CD14-positive monocyte (primary cell): ENCODE measurements around the gene SPTB. TPM values are rescaled to one million over a fixed set of nuclear protein-coding genes. Genes with fewer than 3 reads are reported as not detected.

Experiments used
- DNase-seq, 3 donors: peaks; one replicate each; pipeline ENCODE4 v3.0.0-alpha.2; 2011 to 2022
- H2AFZ ChIP-seq: 2 replicates; pipeline ENCODE4 v1.6.0; 2012; ENCODE audit warnings: mild to moderate bottlenecking, low read depth, low read length, inconsistent platforms; ENCODE audit not compliant: insufficient read depth, poor library complexity, severe bottlenecking
- H3K27ac ChIP-seq, 2 donors: 1 replicate in 1 of 2; 2 replicates in 1 of 2; pipeline ENCODE4 v1.5.1; 2012 to 2013; ENCODE audit warnings: low read length in 2 of 2, control low read depth in 1 of 2, inconsistent platforms in 1 of 2, low read depth in 1 of 2, mild to moderate bottlenecking in 1 of 2
- H3K27me3 ChIP-seq, 2 donors: one replicate each; pipeline versions ENCODE4 v1.6.0 to v1.6.1; 2011 to 2013; ENCODE audit warnings: low read length in 2 of 2; ENCODE audit not compliant: control insufficient read depth in 2 of 2, insufficient read depth in 2 of 2
- H3K36me3 ChIP-seq, 2 donors: replicated peaks in 1 of 2; 1 replicate in 1 of 2; 2 replicates in 1 of 2; pipeline versions ENCODE4 v1.5.1 to v1.6.1; 2012 to 2013; ENCODE audit warnings: low read length in 2 of 2, control low read depth in 1 of 2, inconsistent platforms in 1 of 2, mild to moderate bottlenecking in 1 of 2; ENCODE audit not compliant: insufficient read depth in 2 of 2, control insufficient read depth in 1 of 2
- H3K4me1 ChIP-seq, 2 donors: 1 replicate in 1 of 2; 2 replicates in 1 of 2; pipeline versions ENCODE4 v1.5.1 to v1.6.1; 2012 to 2013; ENCODE audit warnings: low read length in 2 of 2, control low read depth in 1 of 2, inconsistent platforms in 1 of 2, mild to moderate bottlenecking in 1 of 2, moderate library complexity in 1 of 2; ENCODE audit not compliant: insufficient read depth in 2 of 2, control insufficient read depth in 1 of 2
- H3K4me2 ChIP-seq: replicated peaks from 2 replicates; pipeline ENCODE3; 2012; ENCODE audit warnings: low read length, moderate library complexity, mild to moderate bottlenecking; ENCODE audit not compliant: poor library complexity, severe bottlenecking; ENCODE audit errors: extremely low read depth
- H3K4me3 ChIP-seq, 3 experiments: fragments of 200-600 bp in 1 of 3; sonication (generic) in 1 of 3; replicated peaks in 1 of 3; 1 replicate in 2 of 3; 2 replicates in 1 of 3; pipeline ENCODE4 v1.5.1; 2011 to 2013; ENCODE audit warnings: low read length in 3 of 3, mild to moderate bottlenecking in 3 of 3, control low read depth in 2 of 3, low read depth in 2 of 3, inconsistent platforms in 1 of 3, moderate library complexity in 1 of 3
- H3K79me2 ChIP-seq: 2 replicates; pipeline ENCODE4 v1.6.0; 2012; ENCODE audit warnings: mild to moderate bottlenecking, control low read depth, inconsistent platforms, low read length, moderate library complexity; ENCODE audit not compliant: insufficient read depth
- H3K9ac ChIP-seq: 2 replicates; pipeline ENCODE4 v1.6.0; 2017; ENCODE audit warnings: low read length, mild to moderate bottlenecking; ENCODE audit not compliant: insufficient read depth, poor library complexity, severe bottlenecking
- H3K9me3 ChIP-seq, 2 donors: replicated peaks in 1 of 2; 1 replicate in 1 of 2; 2 replicates in 1 of 2; pipeline versions ENCODE4 v1.5.1 to v1.6.1; 2012 to 2013; ENCODE audit warnings: low read length in 2 of 2, control low read depth in 1 of 2; ENCODE audit not compliant: control insufficient read depth in 1 of 2, insufficient read depth in 1 of 2
- H4K20me1 ChIP-seq: 2 replicates; pipeline ENCODE4 v1.6.0; 2012; ENCODE audit warnings: mild to moderate bottlenecking, low read length, control low read depth, moderate library complexity; ENCODE audit not compliant: insufficient read depth
- H3K27ac Mint-ChIP-seq, 7 donors: one replicate each; pipeline ENCODE4 v1.8.0; 2020; ENCODE audit warnings: mild to moderate bottlenecking in 7 of 7, mixed read lengths in 7 of 7, moderate library complexity in 6 of 7, inconsistent platforms in 2 of 7
- H3K27me3 Mint-ChIP-seq, 3 donors: one replicate each; pipeline ENCODE4 v1.8.0; 2021 to 2022; ENCODE audit warnings: low read depth in 3 of 3, mild to moderate bottlenecking in 3 of 3, mixed read lengths in 3 of 3, moderate library complexity in 3 of 3, inconsistent platforms in 1 of 3
- H3K36me3 Mint-ChIP-seq, 2 donors: one replicate each; pipeline ENCODE4 v1.8.0; 2020; ENCODE audit warnings: mixed read lengths in 2 of 2, inconsistent platforms in 1 of 2, mild to moderate bottlenecking in 1 of 2
- H3K4me1 Mint-ChIP-seq: one replicate; pipeline ENCODE4 v1.8.0; 2020; ENCODE audit warnings: mild to moderate bottlenecking, mixed read lengths
- H3K4me3 Mint-ChIP-seq, 2 donors: one replicate each; pipeline ENCODE4 v1.8.0; 2020; ENCODE audit warnings: mild to moderate bottlenecking in 2 of 2, mixed read lengths in 2 of 2, moderate library complexity in 1 of 2
- H3K9me3 Mint-ChIP-seq, 7 donors: one replicate each; pipeline ENCODE4 v1.8.0; 2020 to 2022; ENCODE audit warnings: mixed read lengths in 7 of 7, mild to moderate bottlenecking in 6 of 7, moderate library complexity in 6 of 7, inconsistent platforms in 2 of 7
- CTCF ChIP-seq: fragments of 200-600 bp; IDR thresholded peaks from one replicate; pipeline ENCODE4 v1.8.0; 2022; ENCODE audit warnings: antibody characterized with exemption, mild to moderate bottlenecking
- WGBS: methylation state at CpG from one replicate; pipeline ENCODE4 v1.1.5; 2013; ENCODE audit warnings: missing lambda C conversion rate; ENCODE audit not compliant: insufficient coverage; 5-methylcytosine and 5-hydroxymethylcytosine counted together
- intact Hi-C, 2 donors: fragments of 100-400 bp; cut with micrococcal nuclease; formaldehyde crosslinking; loops; one replicate each; pipeline versions ENCODE4 v1.15.0 to v1.15.1; 2023
- polyA plus RNA-seq, 3 donors: library from polyadenylated mRNA; depleted of rRNA in 1 of 3; unstranded in 2 of 3; stranded (reverse) in 1 of 3; fragments of 300-500 nt in 2 of 3; fragments of >200 nt in 1 of 3; fragmentation: Illumina TruSeq in 2 of 3; gene quantifications; 1 replicate in 2 of 3; 2 replicates in 1 of 3; pipeline ENCODE4 v1.2.3, GENCODE V29; 2012 to 2021

The SPTB gene
- polyA plus RNA-seq, 3 donors: not detected

GRCh38 chr14:64856529-64857445 is 22.9 kb downstream of the SPTB start:
- H3K27ac Mint-ChIP-seq: no peak overlapping the region
- Histone ChIP-seq H3K27ac (no peak overlapping the region), H3K9me3 (no peaks in the 10 kb centered on the region), H3K4me1 (peaks cover 5 to 6% of the 10 kb centered on the region in 2 donors), H4K20me1 (no peaks in the 10 kb centered on the region), H3K27me3 (peaks cover 0 to 3% of the 10 kb centered on the region in 2 donors), H3K36me3 (no peaks in the 10 kb centered on the region), H3K79me2 (no peaks in the 10 kb centered on the region), H3K9ac (no peak overlapping the region), H2AFZ (no peak overlapping the region), H3K4me3 (no peak overlapping the region), H3K4me2 (no peak overlapping the region)
- peaks cover 0 to 3% (median 0%) of the 10 kb centered on the region in 7 donors for H3K9me3 Mint-ChIP-seq
- no peak overlapping the region for H3K4me3 Mint-ChIP-seq
- no peak for TF ChIP-seq CTCF
- peaks cover 8% of the 10 kb centered on the region for H3K4me1 Mint-ChIP-seq
- H3K27me3 Mint-ChIP-seq: peaks cover 7 to 16% (median 15%) of the 10 kb centered on the region in 3 donors
- no peak for DNase-seq
- intact Hi-C loops: no loop called here
- 60% methylated on average over 4 of the region's 11 CpGs for WGBS
- no peaks in the 10 kb centered on the region for H3K36me3 Mint-ChIP-seq

GRCh38 chr14:64855721-64856528 is 23.8 kb downstream of the SPTB start:
- Mint-ChIP-seq H3K9me3 (peaks cover 0 to 3% (median 0%) of the 10 kb centered on the region in 7 donors), H3K36me3 (no peaks in the 10 kb centered on the region), H3K4me1 (peaks cover 8% of the 10 kb centered on the region), H3K27me3 (peaks cover 6 to 14% (median 14%) of the 10 kb centered on the region in 3 donors), H3K4me3 (no peak overlapping the region), H3K27ac (no peak overlapping the region)
- Histone ChIP-seq H3K9ac (no peak overlapping the region), H3K4me2 (no peak overlapping the region), H3K27ac (no peak overlapping the region), H3K4me1 (peaks cover 5 to 6% of the 10 kb centered on the region in 2 donors), H3K27me3 (peaks cover 0 to 3% of the 10 kb centered on the region in 2 donors), H4K20me1 (no peaks in the 10 kb centered on the region), H3K36me3 (no peaks in the 10 kb centered on the region), H2AFZ (no peak overlapping the region), H3K79me2 (no peaks in the 10 kb centered on the region), H3K9me3 (no peaks in the 10 kb centered on the region), H3K4me3 (no peak overlapping the region)
- intact Hi-C loops: no loop called here
- no peak for TF ChIP-seq CTCF
- no peak for DNase-seq
- 60% methylated on average over 4 of the region's 6 CpGs for WGBS
